Measurements from ENCODE around the gene LRRC8E.

Gene LRRC8E

DNA sequence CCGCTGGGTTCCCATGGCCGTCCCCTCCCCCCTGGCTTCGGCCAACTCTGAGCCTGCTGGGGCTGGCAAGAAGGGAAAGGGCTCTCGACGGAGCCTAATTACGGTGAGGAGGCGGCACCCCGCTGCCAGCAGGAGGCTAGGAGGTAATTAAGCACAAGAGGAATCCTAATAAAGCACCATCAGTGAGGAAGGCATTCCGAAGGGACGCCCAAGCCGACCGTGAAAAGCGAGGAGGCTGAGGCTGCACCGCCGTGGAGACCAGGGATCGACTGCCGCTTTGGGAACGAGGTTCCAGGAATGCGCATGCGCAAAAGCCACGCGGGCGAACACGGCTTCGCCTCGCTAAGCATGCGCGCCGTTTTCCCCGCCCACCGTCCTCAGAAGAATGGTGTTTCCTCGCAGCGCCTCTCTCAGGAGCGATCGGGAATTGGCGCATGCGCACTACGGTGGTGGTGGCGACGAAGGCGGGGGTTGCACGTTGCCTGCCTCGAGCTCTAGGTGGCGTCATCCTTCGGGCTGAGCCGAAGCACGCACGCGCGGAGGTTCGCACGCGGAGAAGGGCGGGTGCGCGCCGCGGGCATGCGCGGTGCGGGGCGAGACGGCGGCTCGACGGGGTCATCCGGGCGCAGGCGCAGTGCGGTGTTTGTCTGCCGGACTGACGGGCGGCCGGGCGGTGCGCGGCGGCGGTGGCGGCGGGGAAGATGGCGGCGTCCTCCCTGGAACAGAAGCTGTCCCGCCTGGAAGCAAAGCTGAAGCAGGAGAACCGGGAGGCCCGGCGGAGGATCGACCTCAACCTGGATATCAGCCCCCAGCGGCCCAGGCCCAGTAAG is 15.1 kb downstream of the LRRC8E start, which contains the start of gene MAP2K7:
Gene MAP2K7, plus strand, starts transcription at position 634 of the 830 bp plus-strand sequence. Its CDS starts 68 bp downstream, at position 702.
- peak; percentile 98 for DNase-seq (ENCODE audit: extremely low read depth, low read depth)
- TF ChIP-seq, protein P1, sequence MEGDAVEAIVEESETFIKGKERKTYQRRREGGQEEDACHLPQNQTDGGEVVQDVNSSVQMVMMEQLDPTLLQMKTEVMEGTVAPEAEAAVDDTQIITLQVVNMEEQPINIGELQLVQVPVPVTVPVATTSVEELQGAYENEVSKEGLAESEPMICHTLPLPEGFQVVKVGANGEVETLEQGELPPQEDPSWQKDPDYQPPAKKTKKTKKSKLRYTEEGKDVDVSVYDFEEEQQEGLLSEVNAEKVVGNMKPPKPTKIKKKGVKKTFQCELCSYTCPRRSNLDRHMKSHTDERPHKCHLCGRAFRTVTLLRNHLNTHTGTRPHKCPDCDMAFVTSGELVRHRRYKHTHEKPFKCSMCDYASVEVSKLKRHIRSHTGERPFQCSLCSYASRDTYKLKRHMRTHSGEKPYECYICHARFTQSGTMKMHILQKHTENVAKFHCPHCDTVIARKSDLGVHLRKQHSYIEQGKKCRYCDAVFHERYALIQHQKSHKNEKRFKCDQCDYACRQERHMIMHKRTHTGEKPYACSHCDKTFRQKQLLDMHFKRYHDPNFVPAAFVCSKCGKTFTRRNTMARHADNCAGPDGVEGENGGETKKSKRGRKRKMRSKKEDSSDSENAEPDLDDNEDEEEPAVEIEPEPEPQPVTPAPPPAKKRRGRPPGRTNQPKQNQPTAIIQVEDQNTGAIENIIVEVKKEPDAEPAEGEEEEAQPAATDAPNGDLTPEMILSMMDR (IDR thresholded peaks at IDR 0.05; ENCODE audit: low read depth, low read length) = peak; percentile 52

DNA sequence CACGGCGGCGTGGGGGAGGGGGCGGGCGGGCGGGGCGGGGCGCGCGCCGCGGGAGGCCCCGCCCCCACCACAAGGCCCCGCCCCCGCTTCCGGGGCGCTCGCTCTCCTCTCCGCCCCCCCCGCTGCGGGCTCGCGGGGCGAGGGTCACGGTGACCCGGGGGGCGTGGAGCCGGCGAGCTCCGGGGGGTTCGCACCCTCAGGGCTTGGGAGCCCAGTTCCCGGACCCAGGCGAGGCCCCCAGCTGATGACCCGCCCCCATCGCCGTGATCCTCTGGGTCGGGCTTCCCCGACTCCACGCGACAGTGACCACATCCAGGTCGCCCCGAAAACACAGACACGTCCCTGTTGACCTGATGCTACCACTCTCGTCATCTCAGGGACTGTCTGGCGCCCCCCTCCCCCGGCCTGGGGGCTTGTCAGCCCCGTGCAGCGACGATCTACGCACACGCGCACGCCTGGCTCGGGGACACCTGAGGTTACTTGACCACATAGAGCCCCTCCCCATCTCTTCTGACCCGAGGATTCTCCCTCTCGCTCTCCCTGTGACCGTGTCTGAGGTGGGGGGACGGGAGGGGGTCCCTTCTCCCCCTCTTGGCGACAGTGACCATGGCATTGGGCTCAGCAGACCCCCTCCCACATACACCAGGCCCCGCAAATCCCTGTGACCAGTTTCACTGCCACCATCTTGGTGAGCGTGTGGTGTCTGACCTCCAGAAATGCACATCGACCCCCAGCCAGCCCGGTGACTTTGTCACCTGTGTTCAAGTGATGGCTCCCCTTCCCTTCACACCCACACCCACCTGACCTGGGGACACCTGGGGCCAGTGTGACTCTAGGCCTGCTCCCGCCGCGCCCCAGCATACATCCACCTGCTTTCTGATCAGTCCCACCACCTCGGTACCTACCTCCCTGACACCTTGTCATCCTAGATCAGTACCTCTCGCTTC is 16.0 kb downstream of the LRRC8E start:
- no peak for DNase-seq (ENCODE audit: extremely low read depth, low read depth)
- TF ChIP-seq, protein P1 (IDR thresholded peaks at IDR 0.05; ENCODE audit: low read depth, low read length) = no peak

GRCh38 chr19:7905268-7905667 is 17.0 kb downstream of the LRRC8E start:
- DNase-seq (ENCODE audit: extremely low read depth, low read depth) = no peak

GRCh38 chr19:7905859-7906258 is 17.5 kb downstream of the LRRC8E start:
- TF ChIP-seq, protein P1 (IDR thresholded peaks at IDR 0.05; ENCODE audit: low read depth, low read length) = no peak
- DNase-seq (ENCODE audit: extremely low read depth, low read depth) = no peak

More at GRCh38 chr19:7905268-7905667, 17.0 kb downstream of the LRRC8E start:
- TF ChIP-seq, protein P1 (IDR thresholded peaks at IDR 0.05; ENCODE audit: low read depth, low read length) = no peak

- DNase-seq (ENCODE audit: extremely low read depth, low read depth) = no peak
- TF ChIP-seq, protein P1 (IDR thresholded peaks at IDR 0.05; ENCODE audit: low read depth, low read length) = no peak
These were observed 18.8 kb downstream of the LRRC8E start for GRCh38 chr19:7907122-7907521.

DNA sequence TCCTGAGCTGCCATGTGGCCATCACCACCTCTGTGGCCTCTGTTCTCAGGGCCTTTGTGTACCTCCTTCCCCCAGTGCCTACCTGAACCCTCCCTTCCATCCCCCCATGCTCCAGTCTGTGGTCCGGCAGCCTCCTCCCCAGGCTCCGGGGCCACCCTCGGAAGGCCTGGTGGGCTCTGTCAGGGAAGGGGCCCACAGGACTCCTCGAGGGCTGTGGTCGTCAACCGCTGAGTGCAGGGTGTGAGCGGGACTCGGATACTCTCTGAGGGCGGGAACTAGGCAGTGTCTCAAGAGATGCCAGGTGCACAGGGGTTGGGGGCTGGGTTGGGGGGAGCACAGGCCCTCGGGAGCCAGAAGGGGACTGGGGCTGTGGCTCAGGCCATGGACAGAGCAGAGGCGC is 19.2 kb downstream of the LRRC8E start:
- TF ChIP-seq, protein P1 (IDR thresholded peaks at IDR 0.05; ENCODE audit: low read depth, low read length) = no peak
- DNase-seq (ENCODE audit: extremely low read depth, low read depth) = no peak

Data from AG09319 (cell line).